NAMALWA (cell line): ENCODE data around the gene NTM.
"Not testable (repeated sequence)": the region's sequence is repeated elsewhere in the genome, so short reads cannot be mapped to it uniquely, and the experiment has no call there.

ENCODE experiments used
- DNase-seq: peaks from one replicate; pipeline ENCODE4 v3.0.0-alpha.2; 2015; ENCODE audit warnings: low spot score

NTM gene

DNA sequence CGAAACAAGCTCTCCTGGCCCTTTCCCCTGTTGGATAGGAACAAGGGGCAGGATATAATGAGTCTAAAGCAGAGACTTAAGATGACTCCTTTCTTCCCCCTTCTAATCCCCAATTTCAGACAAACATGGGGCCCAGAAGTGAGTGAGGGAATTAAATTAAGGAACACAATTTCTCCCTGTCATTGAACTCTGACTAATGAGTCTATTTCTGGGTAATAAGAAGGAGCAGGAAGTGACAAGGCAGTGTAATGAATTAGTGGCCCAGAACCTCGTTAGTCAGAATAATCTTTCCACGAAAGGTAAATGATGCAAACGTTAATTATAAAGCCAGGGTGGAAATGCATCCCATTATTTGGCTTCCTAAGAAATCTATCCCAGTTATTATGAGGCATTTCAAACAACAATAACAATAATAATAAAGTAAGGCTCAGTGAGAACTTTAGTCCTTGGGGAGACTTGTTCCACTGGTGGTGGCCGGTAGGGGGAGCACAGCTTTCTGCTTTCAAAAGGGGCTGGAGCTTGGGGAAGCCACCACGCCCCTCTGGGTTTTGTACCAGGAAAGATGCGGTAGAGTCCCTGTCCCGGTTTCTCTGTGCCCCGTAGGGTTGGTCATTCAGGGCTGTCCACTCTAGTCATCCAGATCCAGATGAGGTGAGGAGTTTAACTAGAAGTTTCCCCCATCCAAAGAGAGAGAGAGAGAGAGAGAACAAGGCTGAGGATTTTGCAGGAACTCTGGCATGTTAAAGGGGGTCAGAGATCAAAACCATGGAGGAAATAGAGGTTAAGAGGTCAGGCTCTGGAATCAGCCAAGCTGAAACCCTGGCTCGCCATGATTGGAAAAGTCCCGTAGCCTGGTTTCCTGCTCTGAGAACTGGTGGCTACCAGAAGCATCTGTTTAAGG, 298.3 kb downstream of the NTM start:
- DNase-seq = peak; percentile 67

DNA sequence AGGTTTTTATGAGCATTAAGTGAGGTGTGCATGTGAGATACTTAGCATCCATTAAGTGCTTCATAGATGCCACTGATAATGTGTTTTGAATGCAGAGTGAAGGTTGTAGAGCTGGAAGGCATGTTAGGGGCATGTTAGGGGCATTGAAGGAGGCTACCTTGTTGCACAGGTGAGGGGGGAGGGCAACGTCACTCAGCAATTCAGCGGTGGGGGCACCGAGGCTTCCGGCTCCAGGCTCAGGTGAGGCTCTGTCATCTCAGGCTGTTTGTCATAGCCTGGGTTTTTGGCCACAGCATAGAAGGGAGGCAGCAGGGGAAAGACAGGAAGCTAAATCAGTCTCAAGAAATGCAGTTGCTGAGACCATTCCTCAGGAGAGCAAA, 299.0 kb downstream of the NTM start:
- no peak for DNase-seq

DNA sequence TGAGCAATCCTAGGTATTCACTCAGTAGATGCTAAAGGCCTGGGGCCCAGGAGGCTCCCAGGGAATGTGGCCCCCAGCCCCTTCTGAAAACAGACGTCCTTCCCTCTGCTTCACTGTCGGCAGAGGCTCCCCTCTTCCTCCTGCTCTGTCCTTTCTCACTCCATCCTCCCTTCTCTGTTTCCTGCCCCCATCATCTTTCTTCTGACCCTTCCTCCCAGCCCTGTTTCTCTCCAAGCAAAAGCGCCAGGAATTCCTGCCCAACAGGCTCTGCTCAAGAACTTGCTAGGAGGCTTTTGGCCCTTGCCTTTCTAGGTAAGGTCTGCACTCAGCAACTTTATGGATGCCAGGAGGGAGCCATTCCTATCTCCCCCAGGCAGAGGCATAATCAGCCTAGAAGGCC, 300.5 kb downstream of the NTM start:
- no peak for DNase-seq

DNA sequence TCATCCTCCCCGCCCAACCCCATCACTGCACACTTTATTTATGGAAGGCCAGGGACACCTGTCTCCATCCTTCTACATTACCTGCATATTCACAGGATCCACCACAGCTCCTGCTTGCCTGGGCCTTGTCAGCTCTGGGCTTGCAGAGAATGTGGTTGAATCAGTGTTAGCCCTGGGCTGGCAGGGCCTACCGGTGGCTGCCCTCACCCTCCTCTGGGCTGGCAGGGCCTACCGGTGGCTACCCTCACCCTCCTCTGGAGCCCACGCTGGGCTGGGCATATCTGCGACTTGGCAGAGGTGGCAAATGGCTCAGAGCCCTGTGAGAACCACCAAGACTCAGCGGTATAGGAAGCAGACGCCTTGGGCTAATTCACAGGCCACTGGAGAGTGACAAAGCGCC, 300.9 kb downstream of the NTM start:
- DNase-seq = no peak

DNA sequence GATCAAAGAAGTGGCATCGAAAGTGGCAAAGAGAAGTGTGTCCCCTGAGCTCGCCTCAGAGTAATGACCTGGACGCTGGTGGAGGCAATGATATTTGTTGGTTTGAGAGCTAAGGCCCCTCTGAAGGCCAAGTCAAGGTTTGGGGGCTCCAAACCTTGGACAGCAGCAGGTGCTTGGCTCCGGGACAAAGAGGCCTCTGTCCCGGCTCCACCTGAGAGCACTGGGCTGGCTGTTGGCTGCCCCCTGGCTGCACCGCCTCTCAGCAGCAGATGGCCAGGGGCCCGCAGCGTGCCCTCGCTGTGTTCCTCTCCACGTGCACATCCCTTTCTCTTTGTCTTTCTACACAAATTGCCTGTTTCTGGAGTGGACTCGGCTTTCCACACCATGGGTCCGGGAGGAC, 301.3 kb downstream of the NTM start:
- no peak for DNase-seq

DNA sequence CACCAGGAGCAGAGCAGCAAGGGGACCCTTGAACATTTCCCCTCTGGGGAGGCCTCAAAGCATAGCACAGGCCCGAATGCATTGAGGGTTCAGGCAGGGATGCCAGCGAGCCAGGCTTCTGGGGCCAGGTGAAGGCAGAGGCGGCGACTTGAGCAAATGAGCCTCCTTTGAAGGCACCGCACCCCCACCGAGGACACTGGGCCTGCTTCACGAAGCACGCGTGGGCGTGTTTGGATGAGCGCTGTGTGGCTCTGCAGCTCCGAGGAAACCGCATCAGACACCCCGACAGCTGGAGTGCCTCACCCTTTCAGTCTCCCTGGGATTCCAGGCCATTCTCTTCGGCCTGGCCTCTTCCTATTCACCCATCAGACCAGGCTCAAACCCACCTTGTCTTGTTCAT, 301.8 kb downstream of the NTM start:
- DNase-seq = no peak

DNA sequence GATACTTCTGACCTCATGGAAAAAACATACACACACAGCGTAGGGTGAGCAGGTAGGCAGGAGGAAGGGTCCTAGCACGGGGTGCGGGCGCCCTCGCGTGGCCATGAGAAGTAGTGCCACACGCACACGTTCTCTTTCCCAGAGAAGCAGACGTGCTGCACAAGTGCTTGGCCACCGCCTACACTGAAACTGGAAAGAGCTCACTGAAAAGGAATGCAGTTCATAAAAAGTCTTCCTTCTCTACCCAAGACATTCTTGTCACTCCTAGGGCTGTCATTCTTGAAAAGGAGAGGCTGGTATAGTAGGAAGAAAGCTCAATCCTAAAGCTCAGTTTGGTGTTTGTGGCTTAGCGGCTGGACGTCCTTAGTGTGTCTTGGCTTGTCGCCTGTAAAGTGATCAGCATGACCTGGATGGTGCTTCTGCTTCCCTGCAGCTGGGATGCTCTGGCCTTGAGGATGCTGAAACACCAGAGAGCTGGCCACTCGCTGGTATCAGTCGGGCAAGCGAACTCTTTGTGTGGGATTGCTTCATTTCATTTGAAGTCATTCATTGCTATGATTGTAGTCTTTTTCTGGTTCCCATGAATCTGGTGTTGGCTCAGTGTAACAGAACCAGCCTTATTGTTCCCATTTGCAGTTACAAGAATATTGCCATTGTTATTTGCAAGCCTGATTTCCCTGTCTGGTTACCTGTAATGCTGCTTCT, 303.8 kb downstream of the NTM start:
- DNase-seq = peak; percentile 60

DNA sequence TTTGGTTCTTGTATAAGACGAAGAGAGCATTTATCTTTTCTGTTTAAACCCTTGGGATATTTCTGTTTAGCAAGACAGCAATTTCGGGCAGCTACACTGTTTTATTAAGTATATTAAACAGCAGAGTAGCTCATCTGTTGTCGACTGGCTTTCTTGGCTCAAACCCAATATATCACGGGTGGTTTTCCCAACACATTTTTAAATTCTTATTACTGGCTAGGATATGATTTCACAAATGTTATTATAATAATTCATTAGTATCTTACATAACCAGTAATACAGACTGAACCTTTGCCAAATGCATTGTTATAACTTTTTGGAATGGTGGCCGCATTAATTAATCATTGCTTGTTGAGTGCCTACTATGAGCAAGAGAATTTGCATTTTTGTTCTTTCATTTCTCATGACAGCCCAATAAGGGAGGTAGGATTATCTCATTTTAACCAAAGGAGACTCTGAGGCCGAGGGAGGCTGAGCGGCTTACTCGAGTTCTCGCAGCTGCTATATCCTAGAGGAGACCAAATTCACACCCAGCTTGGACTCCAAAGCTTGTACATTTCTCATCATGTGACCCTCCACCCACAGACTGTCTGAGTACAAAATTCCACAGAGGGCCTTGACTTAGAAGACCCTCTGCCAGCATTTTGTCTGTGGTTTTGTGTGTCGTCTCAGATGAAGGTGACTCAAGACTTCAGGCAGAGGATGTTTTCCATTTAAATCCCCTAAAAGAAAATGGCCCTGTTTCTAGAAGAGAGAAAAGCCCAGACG, 304.9 kb downstream of the NTM start:
- DNase-seq = no peak

DNA sequence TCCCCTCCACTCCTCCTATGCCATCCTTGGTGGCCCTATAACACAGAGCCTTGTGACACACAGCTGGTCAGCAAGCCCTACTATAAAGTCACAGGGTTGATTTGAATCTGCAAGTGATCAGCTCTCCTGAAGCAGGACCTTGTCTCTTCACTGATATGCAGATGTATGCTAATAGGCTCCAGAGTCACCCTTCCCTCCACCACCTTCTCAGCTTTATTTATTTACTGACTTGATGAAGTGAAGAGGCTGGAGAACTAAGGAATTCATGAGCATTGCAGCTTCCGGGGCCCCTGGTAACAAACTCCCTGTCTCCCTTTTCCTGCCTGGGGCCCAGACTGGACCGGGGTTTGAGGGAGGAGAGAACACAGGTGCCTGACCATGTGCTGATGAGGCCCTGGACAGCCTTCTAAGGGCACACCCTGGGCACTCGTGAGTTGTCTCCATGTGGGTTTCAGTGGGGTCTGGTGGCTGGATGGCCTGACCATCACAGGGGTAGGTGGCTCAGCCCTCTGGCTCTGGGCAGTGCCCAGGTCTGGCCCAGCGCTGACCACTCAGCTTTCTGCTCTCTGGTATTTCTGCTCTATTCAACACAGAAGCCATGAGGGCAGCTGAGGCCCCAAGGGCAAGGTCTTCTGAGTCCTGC, 307.5 kb downstream of the NTM start:
- no peak for DNase-seq

DNA sequence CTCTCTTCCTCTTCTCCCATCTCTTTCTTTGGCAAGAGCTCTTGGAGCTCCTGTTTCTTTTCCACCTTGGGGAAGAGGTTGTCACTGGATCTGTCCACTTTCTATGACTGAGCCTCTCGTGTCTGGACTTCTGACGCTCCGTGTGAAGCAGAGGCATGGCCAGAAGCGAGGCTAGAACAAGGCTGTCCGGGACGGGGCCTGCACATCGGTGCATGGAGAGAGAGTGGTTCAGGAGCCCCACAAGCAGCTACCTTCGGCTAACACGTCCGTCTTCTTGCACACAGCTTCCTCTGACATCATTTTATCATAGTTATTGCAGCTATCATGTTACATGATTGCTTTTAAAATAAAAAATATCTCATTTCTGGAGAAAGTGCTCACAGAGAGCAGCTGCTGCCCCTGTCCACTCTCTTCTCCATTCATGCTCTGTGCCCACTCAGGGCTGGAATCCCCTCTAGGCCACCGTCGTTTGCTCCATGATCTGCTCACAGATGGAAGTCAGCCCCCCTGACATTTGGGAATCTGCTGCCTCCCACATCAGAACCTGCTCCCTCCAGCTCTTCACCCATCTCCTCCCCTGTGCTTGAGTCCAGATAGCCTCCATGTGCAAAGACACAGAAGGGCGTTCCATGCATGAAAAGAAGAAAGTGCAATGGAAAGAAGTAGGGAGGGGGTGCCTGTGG, 308.4 kb downstream of the NTM start:
- no peak for DNase-seq

DNA sequence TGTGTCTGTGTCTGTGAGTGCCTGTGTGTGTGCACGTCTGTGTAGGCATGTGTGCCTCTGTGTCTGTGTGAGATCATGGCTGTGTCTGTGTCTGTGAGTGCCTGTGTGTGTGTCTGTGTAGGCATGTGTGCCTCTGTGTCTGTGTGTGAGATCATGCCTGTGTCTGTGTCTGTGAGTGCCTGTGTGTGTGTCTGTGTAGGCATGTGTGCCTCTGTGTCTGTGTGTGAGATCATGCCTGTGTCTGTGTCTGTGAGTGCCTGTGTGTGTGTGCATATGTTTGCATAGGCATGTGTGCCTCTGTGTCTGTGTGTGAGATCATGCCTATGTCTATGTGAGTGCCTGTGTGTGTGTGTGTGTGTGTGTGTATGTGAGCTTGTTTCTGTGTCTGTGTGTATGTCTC, 310.0 kb downstream of the NTM start:
- DNase-seq = not testable (repeated sequence)

DNA sequence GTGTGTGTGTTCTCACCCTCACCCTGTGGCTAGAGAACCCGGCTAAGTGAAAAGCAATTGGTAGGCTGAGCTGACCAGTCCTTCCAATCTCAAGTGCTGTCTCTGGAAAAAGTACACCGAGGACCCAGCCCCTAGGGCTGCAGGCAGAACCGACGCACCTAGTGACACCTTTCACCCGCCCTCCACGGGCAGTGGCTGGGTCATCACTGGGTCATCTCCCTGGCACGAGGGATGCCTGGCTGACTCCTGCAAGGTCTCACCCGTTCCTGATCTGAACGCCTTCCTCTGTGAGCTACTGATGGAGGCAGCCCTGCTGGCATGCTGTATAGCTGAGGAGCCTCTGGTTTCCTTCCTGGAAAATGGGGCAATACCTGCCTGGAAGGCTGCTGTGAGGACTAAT, 311.5 kb downstream of the NTM start:
- no peak for DNase-seq

DNA sequence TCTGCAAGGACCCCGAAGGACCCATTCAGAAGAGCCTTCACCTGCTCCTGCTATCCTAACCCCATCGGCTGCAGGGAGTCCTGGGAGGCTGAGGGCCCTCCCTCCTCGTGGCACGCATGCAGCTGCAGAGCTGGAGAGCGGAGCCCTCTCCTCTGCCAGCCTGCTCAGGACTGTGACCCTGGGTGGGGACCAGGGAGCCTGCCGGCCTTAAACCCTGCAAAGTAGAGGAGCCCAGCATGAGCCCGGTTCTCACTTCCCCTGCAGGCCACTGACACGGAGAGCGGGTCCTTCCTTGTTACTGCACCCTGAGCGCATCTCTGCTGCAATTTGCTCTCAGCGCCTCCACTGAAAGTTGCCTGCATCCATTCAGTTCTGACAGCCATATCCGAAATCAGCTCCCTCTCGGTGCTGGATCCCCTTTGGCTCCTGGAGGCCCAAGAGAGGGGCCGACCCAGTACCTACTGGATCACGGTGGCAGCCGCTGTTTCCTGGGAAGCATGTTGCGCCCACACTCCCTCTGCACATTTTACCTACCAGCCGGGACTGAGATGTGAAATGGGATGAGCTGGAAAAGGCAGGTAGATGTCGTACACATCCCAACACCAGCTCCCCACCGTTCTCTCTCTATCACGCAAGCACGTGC, 312.1 kb downstream of the NTM start:
- DNase-seq = no peak

DNA sequence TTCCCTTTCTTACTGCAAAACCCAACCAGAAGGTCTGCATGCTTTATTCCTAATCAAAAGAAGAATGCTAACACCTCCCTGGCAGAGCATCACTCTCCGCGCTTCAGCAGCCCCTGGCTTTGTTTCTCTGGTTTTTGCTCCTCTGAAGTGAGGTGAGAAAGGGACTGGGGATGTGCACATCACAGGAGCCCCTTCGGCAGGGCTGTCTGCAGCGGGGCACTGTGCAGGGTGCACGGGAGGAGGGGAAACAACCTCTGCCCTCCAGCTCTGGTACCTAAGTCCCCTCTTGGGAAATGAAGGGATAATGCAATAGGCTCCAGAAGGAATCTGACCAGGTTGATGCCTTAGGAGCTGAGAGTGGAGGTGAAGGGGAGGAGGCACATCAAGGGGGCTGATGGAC, 312.7 kb downstream of the NTM start:
- DNase-seq = no peak

DNA sequence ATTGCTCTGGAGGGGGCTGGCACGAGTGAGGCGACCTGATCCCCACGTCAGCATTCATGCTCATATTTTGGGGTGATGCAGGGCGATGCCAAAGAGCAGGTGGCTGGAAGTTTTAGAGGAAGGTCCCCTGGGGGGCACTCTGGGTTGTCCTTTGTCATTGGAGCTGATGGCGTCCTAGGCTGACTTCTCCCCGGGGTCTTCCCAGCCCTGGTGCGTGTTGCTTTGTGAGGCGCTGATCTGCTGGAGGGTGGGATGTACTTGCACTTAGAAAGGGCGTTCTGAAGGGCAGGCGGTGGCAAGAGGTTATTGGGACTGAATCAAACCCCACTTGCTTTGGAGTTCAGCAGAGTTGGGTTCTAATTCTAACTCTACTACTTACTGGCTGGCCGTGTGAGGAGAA, 313.3 kb downstream of the NTM start:
- no peak for DNase-seq

DNA sequence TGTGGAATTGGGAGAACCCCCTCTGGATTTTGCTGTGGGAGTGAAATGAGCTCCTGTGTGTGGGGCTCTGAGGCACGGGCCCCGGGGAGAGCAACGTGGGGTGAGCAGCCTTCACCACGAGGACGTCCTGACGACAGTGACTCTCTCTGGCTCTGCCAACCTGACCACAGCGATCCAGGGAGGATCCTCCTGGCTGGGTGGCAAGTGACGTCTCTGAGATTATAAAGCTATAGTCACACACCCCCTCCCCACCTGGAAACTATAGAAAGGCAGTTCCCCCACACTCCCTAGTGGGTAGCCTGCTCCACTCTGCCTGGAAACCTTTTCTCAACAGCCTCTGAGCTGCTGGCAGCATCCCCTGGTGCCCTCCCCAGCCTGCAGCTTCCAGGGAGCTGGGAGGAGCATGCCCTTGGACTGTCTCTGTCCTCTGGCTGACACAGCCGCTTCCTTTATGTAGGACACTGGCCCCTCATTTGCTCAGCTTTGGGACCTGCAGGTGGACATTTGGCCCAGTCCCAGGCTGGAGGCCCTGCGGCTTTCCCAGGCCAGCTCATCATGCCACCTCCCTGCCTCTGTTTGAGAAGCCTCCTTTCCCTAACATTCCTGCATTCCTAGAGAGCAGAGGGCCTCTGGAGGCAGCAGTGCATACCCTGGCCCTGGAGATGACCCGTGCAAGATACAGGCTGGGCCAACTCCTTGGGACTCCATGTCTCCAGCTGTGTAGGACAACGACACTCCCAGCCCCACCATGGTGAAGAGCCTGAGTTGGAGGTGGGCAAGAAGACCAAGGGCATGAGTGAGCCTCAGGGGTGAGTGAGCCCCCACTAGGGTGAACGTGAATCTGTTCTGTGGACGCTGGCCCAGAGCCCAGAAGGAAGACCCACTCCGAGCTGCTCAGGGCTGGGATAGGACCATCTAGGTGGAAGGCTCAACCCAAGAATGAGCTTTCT, 314.0 kb downstream of the NTM start:
- DNase-seq = no peak

DNA sequence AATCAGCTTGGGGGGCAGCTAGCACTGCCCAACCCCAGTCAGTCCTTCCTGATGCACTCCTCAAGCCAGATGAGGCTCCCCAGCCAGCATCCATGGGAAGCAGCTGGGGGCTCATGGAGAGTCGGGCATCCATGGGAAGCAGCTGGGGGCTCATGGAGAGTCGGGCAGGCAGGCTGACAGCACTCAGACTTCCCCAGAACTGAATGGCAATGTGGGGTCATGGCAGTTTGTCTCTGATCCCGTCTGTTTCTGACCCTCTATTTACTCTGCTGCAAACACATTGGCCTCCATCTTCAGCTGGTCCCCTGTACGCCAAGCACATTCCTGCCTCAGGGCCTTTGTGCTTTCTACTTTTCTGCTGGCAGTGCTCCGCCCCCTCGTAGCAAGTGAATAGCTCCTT, 314.8 kb downstream of the NTM start:
- DNase-seq = no peak

DNA sequence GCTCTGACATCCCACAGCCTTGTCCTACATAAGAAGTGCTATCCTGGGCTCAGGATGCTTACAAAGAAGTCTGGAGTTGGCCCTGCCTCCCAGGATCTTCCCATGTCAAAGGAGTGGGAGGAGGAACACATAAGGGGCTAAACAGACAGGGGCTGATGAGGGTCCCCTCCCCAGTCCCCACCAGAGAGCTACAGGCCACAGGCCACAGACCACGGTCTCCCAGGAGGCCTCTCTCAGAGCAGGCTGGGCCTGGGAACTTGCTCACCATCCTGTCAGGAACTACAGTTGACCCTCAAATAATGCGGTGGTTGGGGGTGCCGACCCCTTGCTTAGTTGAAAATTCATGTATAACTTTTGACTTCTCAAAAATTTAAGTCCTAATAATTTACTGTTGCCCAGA, 315.5 kb downstream of the NTM start:
- no peak for DNase-seq

DNA sequence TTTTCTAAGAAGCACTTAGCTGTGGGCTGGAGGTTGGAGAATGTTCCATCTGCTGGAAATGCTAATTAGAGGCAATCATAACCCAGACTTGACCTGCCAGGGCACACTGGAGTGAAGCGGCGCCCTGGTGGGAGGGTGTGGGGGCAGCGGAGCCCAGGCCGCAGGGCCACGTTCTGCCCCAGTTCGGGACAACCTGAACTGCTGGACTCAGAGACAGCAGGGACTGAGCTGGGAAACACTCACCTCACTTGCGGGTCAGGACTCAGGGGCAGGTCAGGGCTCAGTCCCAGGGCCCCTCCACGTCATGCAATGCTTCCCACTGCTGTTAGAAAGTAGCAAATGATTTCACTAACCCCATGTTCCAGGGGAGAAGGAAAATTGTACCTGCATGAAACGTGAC, 316.4 kb downstream of the NTM start:
- no peak for DNase-seq
